NB4 (cell line): ENCODE results near the gene ASMTL.

Experiments used
- CTCF ChIP-seq: IDR thresholded peaks from one replicate; pipeline ENCODE4 v1.5.1; 2012; ENCODE audit warnings: low read depth, low read length
- MAX ChIP-seq: IDR thresholded peaks from 2 replicates; pipeline ENCODE4 v1.6.1; 2011; ENCODE audit warnings: low read depth, low read length
- POLR2A ChIP-seq: IDR thresholded peaks from 2 replicates; pipeline ENCODE4 v1.6.1; 2011; ENCODE audit warnings: mild to moderate bottlenecking; ENCODE audit not compliant: insufficient read length; ENCODE audit errors: extremely low read depth

GRCh38 chrX:1487401-1487800 lies 34.7 kb upstream of the ASMTL start:
- no peak for TF ChIP-seq POLR2A
- no peak for TF ChIP-seq CTCF
- TF ChIP-seq MAX = no peak
